GM21825 (cell line): Measurements from ENCODE around the gene SYK.

Source experiments
- ATAC-seq: cut with Tn5 transposase; IDR thresholded peaks from one replicate; pipeline ENCODE4 v1.9.1; 2021; ENCODE audit warnings: mild to moderate bottlenecking, moderate library complexity; ENCODE audit not compliant: unreplicated experiment

Gene SYK

GRCh38 chr9:90929626-90930025, 128.0 kb downstream of the SYK start:
- no peak for ATAC-seq

- no peak for ATAC-seq
These were observed 131.8 kb downstream of the SYK start for GRCh38 chr9:90933468-90933867.

GRCh38 chr9:90939351-90939750, 137.7 kb downstream of the SYK start:
- no peak for ATAC-seq

GRCh38 chr9:90940280-90940679, 138.7 kb downstream of the SYK start:
- no peak for ATAC-seq

GRCh38 chr9:90941661-90942060, 140.0 kb downstream of the SYK start:
- ATAC-seq: no peak

GRCh38 chr9:90942555-90942954, 140.9 kb downstream of the SYK start:
- no peak for ATAC-seq

- ATAC-seq: no peak
These were observed 141.7 kb downstream of the SYK start for GRCh38 chr9:90943341-90943740.

GRCh38 chr9:90945336-90945735, 143.7 kb downstream of the SYK start:
- ATAC-seq: no peak

GRCh38 chr9:90946982-90947381, 145.4 kb downstream of the SYK start:
- no peak for ATAC-seq
